ENCODE results near the gene SEC14L2.
A peak's percentile ranks its signal among the peaks of the same experiment; 100 is the strongest.

SEC14L2 gene

DNA sequence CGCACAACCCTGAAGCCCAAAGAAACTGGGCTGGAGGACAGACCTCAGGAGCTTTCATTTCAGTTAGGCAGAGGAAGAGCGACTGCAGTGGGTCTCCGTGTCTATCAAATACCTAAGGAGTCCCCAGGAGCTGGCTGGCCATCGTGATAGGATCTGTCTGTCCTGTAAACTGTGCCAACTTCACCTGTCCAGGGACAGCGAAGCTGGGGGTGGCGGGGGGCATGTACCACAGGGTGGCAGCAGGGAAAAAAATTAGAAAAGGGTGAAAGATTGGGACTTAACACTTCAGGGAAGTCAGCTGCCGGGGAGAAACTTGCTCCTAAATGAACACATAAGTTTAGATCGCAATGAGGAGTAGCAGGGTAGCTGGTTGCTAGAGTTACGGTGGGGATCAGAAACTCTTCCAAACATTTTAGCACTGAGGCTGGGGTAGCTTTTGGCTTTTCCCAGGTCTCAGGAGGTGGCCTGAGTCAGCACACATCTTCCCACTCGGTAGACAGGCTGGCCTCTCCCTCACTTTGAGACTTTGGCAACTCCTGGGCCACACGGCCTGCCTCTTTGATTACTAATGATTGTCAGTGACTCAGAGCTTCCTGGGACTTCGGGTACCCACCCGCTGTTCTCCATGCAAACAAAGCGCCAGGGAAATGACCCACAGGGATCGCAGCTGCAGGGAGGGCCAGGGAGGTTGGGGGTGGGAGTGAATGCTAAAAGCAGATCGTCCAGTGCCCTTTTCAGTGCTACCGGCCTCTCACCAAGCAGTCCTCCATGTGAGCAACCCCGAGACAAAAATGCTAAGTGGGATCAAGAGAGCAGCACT, 25.9 kb downstream of the SEC14L2 start:
- Histone ChIP-seq H3K79me2 (ENCODE audit: insufficient read depth, low read length) (no peaks in the 10 kb centered on the region), H3K27me3 (ENCODE audit: insufficient read depth, low read length) (no peaks in the 10 kb centered on the region), H4K20me1 (ENCODE audit: insufficient read depth, low read length) (no peaks in the 10 kb centered on the region), H3K9ac (ENCODE audit: low read length) (peak overlapping the region; percentile 93), H3K4me1 (ENCODE audit: insufficient read depth, low read length, severe bottlenecking) (peaks cover 43% of the 10 kb centered on the region), H2AFZ (ENCODE audit: low read length) (no peak overlapping the region), H3K9me2 (ENCODE audit: low read depth, low read length) (no peaks in the 10 kb centered on the region), H3K4me3 (ENCODE audit: low read depth, low read length, poor library complexity, severe bottlenecking) (peak overlapping the region; percentile 81), H3F3A (ENCODE audit: insufficient read depth, low read length) (no peaks in the 10 kb centered on the region), H3K4me2 (ENCODE audit: low read length) (peak overlapping the region; percentile 83), H3K9me3 (ENCODE audit: low read length) (no peaks in the 10 kb centered on the region), H3K36me3 (ENCODE audit: insufficient read depth, low read length) (peaks cover 28% of the 10 kb centered on the region), H3K27ac (ENCODE audit: low read depth, low read length, poor library complexity, severe bottlenecking) (peak overlapping the region; percentile 67)
- TF ChIP-seq, protein P1, sequence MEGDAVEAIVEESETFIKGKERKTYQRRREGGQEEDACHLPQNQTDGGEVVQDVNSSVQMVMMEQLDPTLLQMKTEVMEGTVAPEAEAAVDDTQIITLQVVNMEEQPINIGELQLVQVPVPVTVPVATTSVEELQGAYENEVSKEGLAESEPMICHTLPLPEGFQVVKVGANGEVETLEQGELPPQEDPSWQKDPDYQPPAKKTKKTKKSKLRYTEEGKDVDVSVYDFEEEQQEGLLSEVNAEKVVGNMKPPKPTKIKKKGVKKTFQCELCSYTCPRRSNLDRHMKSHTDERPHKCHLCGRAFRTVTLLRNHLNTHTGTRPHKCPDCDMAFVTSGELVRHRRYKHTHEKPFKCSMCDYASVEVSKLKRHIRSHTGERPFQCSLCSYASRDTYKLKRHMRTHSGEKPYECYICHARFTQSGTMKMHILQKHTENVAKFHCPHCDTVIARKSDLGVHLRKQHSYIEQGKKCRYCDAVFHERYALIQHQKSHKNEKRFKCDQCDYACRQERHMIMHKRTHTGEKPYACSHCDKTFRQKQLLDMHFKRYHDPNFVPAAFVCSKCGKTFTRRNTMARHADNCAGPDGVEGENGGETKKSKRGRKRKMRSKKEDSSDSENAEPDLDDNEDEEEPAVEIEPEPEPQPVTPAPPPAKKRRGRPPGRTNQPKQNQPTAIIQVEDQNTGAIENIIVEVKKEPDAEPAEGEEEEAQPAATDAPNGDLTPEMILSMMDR (IDR thresholded peaks at IDR 0.05; ENCODE audit: low read length): no peak
- TF ChIP-seq EZH2 (IDR thresholded peaks at IDR 0.05; ENCODE audit: borderline replicate concordance, low read length): no peak

- no peaks in the 10 kb centered on the region for H3K9me3 ChIP-seq (ENCODE audit: low read length)
- H3K79me2 ChIP-seq (ENCODE audit: insufficient read depth, low read length): no peaks in the 10 kb centered on the region
- H2AFZ ChIP-seq (ENCODE audit: low read length): no peak overlapping the region
- TF ChIP-seq, protein P1 (IDR thresholded peaks at IDR 0.05; ENCODE audit: low read length): no peak
- no peak for TF ChIP-seq EZH2 (IDR thresholded peaks at IDR 0.05; ENCODE audit: borderline replicate concordance, low read length)
- no peaks in the 10 kb centered on the region for H3K27me3 ChIP-seq (ENCODE audit: insufficient read depth, low read length)
- peaks cover 43% of the 10 kb centered on the region for H3K4me1 ChIP-seq (ENCODE audit: insufficient read depth, low read length, severe bottlenecking)
- peak overlapping the region; percentile 81 for H3K4me3 ChIP-seq (ENCODE audit: low read depth, low read length, poor library complexity, severe bottlenecking)
- no peaks in the 10 kb centered on the region for H4K20me1 ChIP-seq (ENCODE audit: insufficient read depth, low read length)
- peaks cover 31% of the 10 kb centered on the region for H3K36me3 ChIP-seq (ENCODE audit: insufficient read depth, low read length)
- peak overlapping the region; percentile 93 for H3K9ac ChIP-seq (ENCODE audit: low read length)
- no peaks in the 10 kb centered on the region for H3K9me2 ChIP-seq (ENCODE audit: low read depth, low read length)
- H3F3A ChIP-seq (ENCODE audit: insufficient read depth, low read length): no peaks in the 10 kb centered on the region
- H3K4me2 ChIP-seq (ENCODE audit: low read length): peak overlapping the region; percentile 83
- H3K27ac ChIP-seq (ENCODE audit: low read depth, low read length, poor library complexity, severe bottlenecking): peak overlapping the region; percentile 67
Observed at GRCh38 chr22:30423301-30423958, 26.6 kb downstream of the SEC14L2 start.

DNA sequence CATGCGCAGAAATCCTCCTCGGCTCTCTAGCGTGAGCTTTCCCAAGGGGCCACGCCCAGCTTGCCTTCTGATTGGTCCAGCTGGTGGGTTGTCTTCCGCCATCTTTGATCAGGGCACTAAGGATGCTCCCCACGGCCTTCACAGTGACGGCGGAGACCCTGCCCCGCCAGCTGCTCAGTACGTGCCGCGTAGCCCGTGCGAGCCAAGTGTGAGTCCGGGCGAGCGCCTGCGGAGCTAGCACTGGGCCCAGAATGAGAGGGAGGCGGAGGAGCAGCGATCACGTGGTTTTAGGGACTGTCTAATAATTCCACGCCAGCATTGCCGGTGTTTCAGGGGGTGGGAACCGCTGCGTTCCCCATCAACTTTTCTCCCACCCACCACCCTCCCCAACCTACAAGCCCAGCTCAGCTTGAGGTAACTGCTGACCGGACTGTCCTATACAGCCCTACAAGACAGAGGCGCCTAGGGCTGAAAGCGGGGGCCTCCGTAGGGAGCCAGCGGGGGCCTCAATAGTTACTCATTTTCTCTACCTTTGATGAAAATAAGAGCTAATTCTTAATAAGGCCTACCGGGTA, 27.2 kb downstream of the SEC14L2 start:
- peak overlapping the region; percentile 83 for H3K4me2 ChIP-seq (ENCODE audit: low read length)
- no peak overlapping the region for H2AFZ ChIP-seq (ENCODE audit: low read length)
- H3K36me3 ChIP-seq (ENCODE audit: insufficient read depth, low read length): peaks cover 30% of the 10 kb centered on the region
- H3K79me2 ChIP-seq (ENCODE audit: insufficient read depth, low read length): no peaks in the 10 kb centered on the region
- no peaks in the 10 kb centered on the region for H3K9me3 ChIP-seq (ENCODE audit: low read length)
- no peaks in the 10 kb centered on the region for H4K20me1 ChIP-seq (ENCODE audit: insufficient read depth, low read length)
- no peaks in the 10 kb centered on the region for H3K9me2 ChIP-seq (ENCODE audit: low read depth, low read length)
- peaks cover 43% of the 10 kb centered on the region for H3K4me1 ChIP-seq (ENCODE audit: insufficient read depth, low read length, severe bottlenecking)
- peak overlapping the region; percentile 67 for H3K27ac ChIP-seq (ENCODE audit: low read depth, low read length, poor library complexity, severe bottlenecking)
- TF ChIP-seq, protein P1 (IDR thresholded peaks at IDR 0.05; ENCODE audit: low read length): no peak
- no peak for TF ChIP-seq EZH2 (IDR thresholded peaks at IDR 0.05; ENCODE audit: borderline replicate concordance, low read length)
- H3F3A ChIP-seq (ENCODE audit: insufficient read depth, low read length): no peaks in the 10 kb centered on the region
- H3K9ac ChIP-seq (ENCODE audit: low read length): peak overlapping the region; percentile 93
- no peaks in the 10 kb centered on the region for H3K27me3 ChIP-seq (ENCODE audit: insufficient read depth, low read length)
- H3K4me3 ChIP-seq (ENCODE audit: low read depth, low read length, poor library complexity, severe bottlenecking): peak overlapping the region; percentile 81
